HEK293 (cell line): ENCODE measurements around the gene TBCE.

ENCODE experiments used
- CTCF ChIA-PET: fragments of 350-600 bp; formaldehyde crosslinking; extraction: SDS; loops from one replicate; lab custom pipeline; 2021; ENCODE audit warnings: antibody characterized with exemption; lab: Yijun Ruan, JAX
- POLR2A ChIA-PET: fragments of 300-600 bp; formaldehyde crosslinking; extraction: SDS; loops from one replicate; lab custom pipeline; 2020; ENCODE audit warnings: antibody characterized with exemption, inconsistent platforms; lab: Yijun Ruan, JAX
- H3K27ac ChIP-seq: fragments of 200-500 bp; sonication (Bioruptor generic); 2 replicates; pipeline ENCODE4 v1.5.1; 2014; ENCODE audit warnings: low read depth, low read length, control low read depth, inconsistent platforms; ENCODE audit errors: extremely low read depth
- H3K36me3 ChIP-seq, 2 experiments: fragments of 200-500 bp in 1 of 2; sonication (Bioruptor generic) in 1 of 2; 1 replicate in 1 of 2; 2 replicates in 1 of 2; pipeline ENCODE4 v1.5.1; 2014 to 2017; ENCODE audit warnings: inconsistent platforms in 2 of 2, low read length in 2 of 2; ENCODE audit not compliant: control insufficient read depth in 2 of 2, insufficient read depth in 1 of 2
- H3K4me1 ChIP-seq: fragments of 200-500 bp; sonication (Bioruptor generic); 2 replicates; pipeline ENCODE4 v1.5.1; 2014; ENCODE audit warnings: mild to moderate bottlenecking, low read length, inconsistent platforms; ENCODE audit not compliant: control insufficient read depth, insufficient read depth
- H3K4me3 ChIP-seq: 2 replicates; pipeline ENCODE4 v1.5.1; 2011; ENCODE audit warnings: low read depth, mild to moderate bottlenecking, control low read depth, low read length, moderate library complexity
- H3K9me3 ChIP-seq: fragments of 200-500 bp; sonication (Bioruptor generic); 2 replicates; pipeline ENCODE4 v1.5.1; 2014; ENCODE audit warnings: low read depth, low read length, inconsistent platforms; ENCODE audit not compliant: control insufficient read depth, insufficient read depth
- GLI4 ChIP-seq: fragments of 450-650 bp; formaldehyde crosslinking; IDR thresholded peaks from 2 replicates; pipeline ENCODE4 v1.5.1; 2016; ENCODE audit warnings: missing biosample characterization, missing genetic modification characterization
- GLIS2 ChIP-seq: fragments of 450-650 bp; formaldehyde crosslinking; IDR thresholded peaks from 2 replicates; pipeline ENCODE4 v1.5.1; 2016; ENCODE audit warnings: missing biosample characterization, missing genetic modification characterization
- KLF9 ChIP-seq: fragments of 450-650 bp; formaldehyde crosslinking; IDR thresholded peaks from 2 replicates; pipeline ENCODE4 v1.5.1; 2016; ENCODE audit warnings: missing biosample characterization, missing genetic modification characterization, low read depth
- PRDM1 ChIP-seq: fragments of 450-650 bp; formaldehyde crosslinking; IDR thresholded peaks from 2 replicates; pipeline ENCODE4; 2016; ENCODE audit warnings: missing biosample characterization, missing genetic modification characterization
- SCRT2 ChIP-seq: fragments of 450-650 bp; formaldehyde crosslinking; IDR thresholded peaks from 2 replicates; pipeline ENCODE4 v1.5.1; 2016; ENCODE audit warnings: missing biosample characterization, missing genetic modification characterization
- SP2 ChIP-seq: fragments of 450-650 bp; formaldehyde crosslinking; IDR thresholded peaks from 2 replicates; pipeline ENCODE4 v1.5.1; 2016; ENCODE audit warnings: missing biosample characterization, missing genetic modification characterization
- SP7 ChIP-seq: fragments of 450-650 bp; formaldehyde crosslinking; IDR thresholded peaks from 2 replicates; pipeline ENCODE4 v1.5.1; 2016; ENCODE audit warnings: missing biosample characterization, missing genetic modification characterization
- TCF7L2 ChIP-seq: IDR thresholded peaks from 2 replicates; pipeline ENCODE4 v1.6.1; 2011; ENCODE audit warnings: low read depth, mild to moderate bottlenecking, inconsistent platforms, low read length, moderate library complexity, borderline replicate concordance
- YY1 ChIP-seq: fragments of 450-650 bp; formaldehyde crosslinking; IDR thresholded peaks from 2 replicates; pipeline ENCODE4 v1.5.1; 2018; ENCODE audit warnings: missing biosample characterization, missing genetic modification characterization
- ZBTB1 ChIP-seq: fragments of 450-650 bp; formaldehyde crosslinking; IDR thresholded peaks from 2 replicates; pipeline ENCODE4 v1.5.1; 2016; ENCODE audit warnings: missing biosample characterization, missing genetic modification characterization
- ZBTB20 ChIP-seq: fragments of 450-650 bp; formaldehyde crosslinking; IDR thresholded peaks from 2 replicates; pipeline ENCODE4 v1.5.1; 2016; ENCODE audit warnings: missing biosample characterization, missing genetic modification characterization
- ZBTB48 ChIP-seq: fragments of 450-650 bp; formaldehyde crosslinking; IDR thresholded peaks from 2 replicates; pipeline ENCODE4 v1.5.1; 2016; ENCODE audit warnings: missing biosample characterization, missing genetic modification characterization
- ZNF10 ChIP-seq: fragments of 450-650 bp; formaldehyde crosslinking; IDR thresholded peaks from 2 replicates; pipeline ENCODE4 v1.5.1; 2017; ENCODE audit warnings: missing biosample characterization, missing genetic modification characterization
- ZNF132 ChIP-seq: fragments of 450-650 bp; formaldehyde crosslinking; IDR thresholded peaks from 2 replicates; pipeline ENCODE4 v1.5.1; 2017; ENCODE audit warnings: missing biosample characterization, missing genetic modification characterization, borderline replicate concordance
- ZNF155 ChIP-seq: fragments of 450-650 bp; formaldehyde crosslinking; IDR thresholded peaks from 2 replicates; pipeline ENCODE4 v1.5.1; 2016; ENCODE audit warnings: missing biosample characterization, missing genetic modification characterization
- ZNF175 ChIP-seq: fragments of 450-650 bp; formaldehyde crosslinking; IDR thresholded peaks from 2 replicates; pipeline ENCODE4 v1.5.1; 2016; ENCODE audit warnings: missing biosample characterization, missing genetic modification characterization
- ZNF23 ChIP-seq: fragments of 450-650 bp; formaldehyde crosslinking; IDR thresholded peaks from 2 replicates; pipeline ENCODE4 v1.5.1; 2016; ENCODE audit warnings: missing biosample characterization, missing genetic modification characterization, borderline replicate concordance
- ZNF248 ChIP-seq: fragments of 450-650 bp; formaldehyde crosslinking; IDR thresholded peaks from 2 replicates; pipeline ENCODE4 v1.5.1; 2017; ENCODE audit warnings: missing biosample characterization, missing genetic modification characterization
- ZNF292 ChIP-seq: fragments of 450-650 bp; formaldehyde crosslinking; IDR thresholded peaks from 2 replicates; pipeline ENCODE4 v1.5.1; 2016; ENCODE audit warnings: low read depth, missing biosample characterization, missing genetic modification characterization, borderline replicate concordance
- ZNF302 ChIP-seq: fragments of 450-650 bp; formaldehyde crosslinking; IDR thresholded peaks from 2 replicates; pipeline ENCODE4 v1.5.1; 2016; ENCODE audit warnings: missing biosample characterization, missing genetic modification characterization, low read depth
- ZNF324 ChIP-seq: fragments of 450-650 bp; formaldehyde crosslinking; IDR thresholded peaks from 2 replicates; pipeline ENCODE4 v1.5.1; 2016; ENCODE audit warnings: missing biosample characterization, missing genetic modification characterization
- ZNF341 ChIP-seq: fragments of 450-650 bp; formaldehyde crosslinking; IDR thresholded peaks from 2 replicates; pipeline ENCODE4; 2016; ENCODE audit warnings: low read depth, missing biosample characterization, missing genetic modification characterization
- ZNF366 ChIP-seq: fragments of 450-650 bp; formaldehyde crosslinking; conservative IDR thresholded peaks from 2 replicates; pipeline ENCODE4 v1.5.1; 2016; ENCODE audit warnings: missing biosample characterization, missing genetic modification characterization
- ZNF37A ChIP-seq: fragments of 450-650 bp; IDR thresholded peaks from 2 replicates; pipeline ENCODE4 v1.5.1; 2018; ENCODE audit warnings: missing biosample characterization, missing genetic modification characterization
- ZNF394 ChIP-seq: fragments of 450-650 bp; formaldehyde crosslinking; IDR thresholded peaks from 2 replicates; pipeline ENCODE4 v1.5.1; 2016; ENCODE audit warnings: missing biosample characterization, missing genetic modification characterization, mild to moderate bottlenecking, moderate library complexity, borderline replicate concordance
- ZNF48 ChIP-seq: fragments of 450-650 bp; formaldehyde crosslinking; IDR thresholded peaks from 2 replicates; pipeline ENCODE4 v1.5.1; 2016; ENCODE audit warnings: missing biosample characterization, missing genetic modification characterization
- ZNF521 ChIP-seq: fragments of 450-650 bp; formaldehyde crosslinking; IDR thresholded peaks from 2 replicates; pipeline ENCODE4 v1.5.1; 2017; ENCODE audit warnings: missing biosample characterization, mild to moderate bottlenecking, missing genetic modification characterization
- ZNF529 ChIP-seq: fragments of 450-650 bp; formaldehyde crosslinking; IDR thresholded peaks from 2 replicates; pipeline ENCODE4 v1.5.1; 2017; ENCODE audit warnings: missing genetic modification characterization, missing biosample characterization; ENCODE audit not compliant: insufficient replicate concordance
- ZNF558 ChIP-seq: fragments of 450-650 bp; formaldehyde crosslinking; IDR thresholded peaks from 2 replicates; pipeline ENCODE4 v1.5.1; 2016; ENCODE audit warnings: missing biosample characterization, missing genetic modification characterization
- ZNF624 ChIP-seq: fragments of 450-650 bp; formaldehyde crosslinking; IDR thresholded peaks from 2 replicates; pipeline ENCODE4 v1.5.1; 2017; ENCODE audit warnings: missing biosample characterization, missing genetic modification characterization
- ZNF664 ChIP-seq: fragments of 450-650 bp; formaldehyde crosslinking; IDR thresholded peaks from 2 replicates; pipeline ENCODE4 v1.5.1; 2016; ENCODE audit warnings: missing biosample characterization, missing genetic modification characterization
- TF ChIP-seq, protein P1 (sequence below): fragments of 450-650 bp; formaldehyde crosslinking; IDR thresholded peaks from 2 replicates; pipeline ENCODE4 v1.5.1; 2016; ENCODE audit warnings: missing biosample characterization, missing genetic modification characterization

TBCE gene

DNA sequence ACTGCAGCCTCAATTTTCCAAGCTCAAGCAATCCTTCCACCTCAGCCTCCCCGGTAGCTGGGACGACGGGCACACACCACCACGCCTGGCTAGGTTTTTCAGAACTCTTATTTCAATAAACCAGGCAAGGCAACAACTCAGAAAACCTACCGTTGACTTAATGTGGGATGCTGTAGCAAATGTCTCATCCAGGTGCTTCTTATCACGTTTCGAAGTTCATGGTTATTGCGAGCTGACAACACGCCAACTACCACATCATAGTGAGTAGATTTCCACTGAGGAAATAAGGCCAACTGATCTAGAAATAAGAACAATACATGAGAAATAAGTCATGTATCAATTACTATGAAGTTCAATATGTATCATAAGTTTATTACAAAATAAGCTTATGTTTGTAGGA is 127.3 kb downstream of the TBCE start (continued):
- TF ChIP-seq ZNF132 (tag by site-specific recombination) (no peak), SP2 (tag by site-specific recombination) (no peak), GLIS2 (tag by site-specific recombination) (no peak)

DNA sequence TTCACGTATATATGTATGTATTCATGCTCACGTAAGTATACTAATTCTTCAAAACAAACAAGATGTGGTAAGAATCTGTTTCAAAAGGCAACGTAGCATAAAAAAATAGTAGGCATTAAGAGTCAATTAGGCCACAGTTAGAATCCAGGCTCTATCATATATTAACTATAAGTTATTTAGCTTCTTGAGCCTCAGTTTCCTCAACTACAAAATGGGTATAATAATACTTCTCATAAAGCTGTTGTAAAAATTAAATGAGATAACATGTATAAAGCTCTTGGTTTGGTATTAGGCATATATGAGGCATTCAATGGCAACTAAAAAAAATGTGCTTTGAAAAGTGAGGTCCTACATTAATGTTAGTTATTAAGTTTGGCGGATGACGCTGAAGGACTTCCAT is 127.8 kb downstream of the TBCE start:
- CTCF ChIA-PET, result interaction anchor here (0.6 to 2.5 kb wide), 3 partner anchors 10 to 368 kb away, joined by 3 to 22 read pairs (median 7); partner anchors contain the start of gene B3GALNT2
- H3K36me3 ChIP-seq, result peaks cover 39 to 48% of the 10 kb centered on the region in 2 experiments
- no peaks in the 10 kb centered on the region for H3K4me1 ChIP-seq
- H3K27ac ChIP-seq, result no peak overlapping the region
- no peaks in the 10 kb centered on the region for H3K9me3 ChIP-seq
- TF ChIP-seq SP7 (tag by site-specific recombination) (no peak), ZNF664 (0 out of 2 replicates have a peak, but pooled peaks have one; percentile 40)
- TF ChIP-seq, all 188 proteins: peak for 1
- POLR2A ChIA-PET, result interaction anchor here (0.6 to 2.9 kb wide), 2 partner anchors 10 to 42 kb away, joined by 3 to 9 read pairs; no protein-coding TSS in a partner anchor
- no peak overlapping the region for H3K4me3 ChIP-seq

DNA sequence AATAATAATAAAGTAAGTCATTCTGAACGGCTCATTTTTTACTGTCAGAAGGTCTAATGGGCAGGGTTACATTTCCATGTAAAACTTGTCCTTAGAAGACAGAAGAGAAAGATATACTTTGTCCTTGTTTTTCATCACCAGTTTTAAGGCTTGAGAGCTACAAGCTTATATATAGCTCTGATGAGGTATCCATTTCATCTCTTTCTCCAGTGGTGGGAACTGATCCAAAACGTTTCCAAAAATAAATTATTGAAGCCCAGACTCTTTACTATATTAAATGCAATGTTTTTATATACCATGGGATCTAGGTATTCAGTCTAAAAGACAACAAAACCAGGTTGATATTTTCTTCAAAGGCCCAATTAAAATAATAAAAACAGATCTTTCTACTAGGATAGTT is 128.3 kb downstream of the TBCE start:
- H3K9me3 ChIP-seq, result no peaks in the 10 kb centered on the region
- TF ChIP-seq TCF7L2 (no peak), YY1 (no peak), ZBTB48 (tag by site-specific recombination) (no peak), ZNF175 (no peak), ZNF341 (tag by site-specific recombination) (no peak), ZNF529 (tag by site-specific recombination) (no peak), ZNF394 (tag by site-specific recombination) (no peak), ZNF324 (tag by site-specific recombination) (no peak), ZNF155 (tag by site-specific recombination) (no peak), ZNF248 (tag by site-specific recombination) (no peak)
- H3K4me3 ChIP-seq, result no peak overlapping the region
- peaks cover 39 to 48% of the 10 kb centered on the region in 2 experiments for H3K36me3 ChIP-seq
- POLR2A ChIA-PET, result interaction anchor here (2.9 kb wide), 1 partner anchor 10 kb away, joined by 9 read pairs; no protein-coding TSS in a partner anchor
- no peak overlapping the region for H3K27ac ChIP-seq
- CTCF ChIA-PET, result interaction anchor here (0.6 to 2.8 kb wide), 3 partner anchors 10 to 1191 kb away, joined by 3 to 7 read pairs (median 3); no protein-coding TSS in a partner anchor
- H3K4me1 ChIP-seq, result no peaks in the 10 kb centered on the region; the same call in 1 of the 2 replicates

DNA sequence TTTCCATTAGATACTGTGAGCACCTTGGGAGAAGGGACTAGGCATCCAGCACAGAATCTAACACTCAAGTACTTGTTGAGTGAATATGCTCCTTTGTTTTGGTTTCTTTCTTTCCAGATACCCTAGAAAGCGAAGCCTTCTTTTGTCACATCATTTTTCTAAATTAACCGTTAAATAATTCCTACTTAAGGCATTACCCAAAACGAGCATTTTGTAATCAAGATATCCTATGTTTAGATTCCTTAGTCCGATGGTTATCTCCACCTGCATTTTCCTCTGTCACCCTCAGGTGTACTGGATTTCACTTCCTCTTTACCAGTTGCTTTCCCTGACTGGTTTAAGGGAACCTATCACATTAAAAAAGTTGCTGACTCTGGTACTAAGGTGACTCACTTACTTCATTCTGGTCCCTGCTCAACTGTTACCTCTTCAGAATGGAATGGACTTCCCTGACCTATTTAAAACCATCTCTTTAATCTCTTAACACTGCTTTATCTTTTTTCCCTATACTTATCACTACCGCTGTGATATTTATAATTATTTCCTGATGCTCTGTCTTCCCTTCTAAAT is 133.8 kb downstream of the TBCE start:
- Histone ChIP-seq H3K27ac (no peak overlapping the region), H3K4me3 (no peak overlapping the region), H3K4me1 (peaks cover 8% of the 10 kb centered on the region), H3K36me3 (peaks cover 0 to 4% of the 10 kb centered on the region in 2 experiments; a peak in 1 of 3 replicates), H3K9me3 (no peaks in the 10 kb centered on the region)
- ChIA-PET POLR2A (no interaction called here), CTCF (interaction anchor here (0.6 to 1.2 kb wide), 4 partner anchors 13 to 1217 kb away, joined by 3 to 5 read pairs (median 3); no protein-coding TSS in a partner anchor)
- TF ChIP-seq ZNF521 (tag by site-specific recombination) (no peak), ZBTB20 (tag by site-specific recombination) (no peak), ZNF624 (tag by site-specific recombination) (no peak), ZBTB1 (tag by site-specific recombination) (no peak), GLI4 (tag by site-specific recombination) (no peak), ZNF48 (no peak), ZNF37A (tag by site-specific recombination) (no peak), SCRT2 (tag by site-specific recombination) (peak; percentile 81), PRDM1 (tag by site-specific recombination) (peak; percentile 78), ZNF302 (tag by site-specific recombination) (no peak), ZNF292 (no peak), ZNF23 (tag by site-specific recombination) (no peak), KLF9 (tag by site-specific recombination) (no peak), ZNF10 (tag by site-specific recombination) (peak; percentile 25; the same call in 1 of the 2 replicates), ZNF366 (tag by site-specific recombination) (peak; percentile 21; the same call in 1 of the 2 replicates), ZNF558 (no peak)
- TF ChIP-seq, protein P1, sequence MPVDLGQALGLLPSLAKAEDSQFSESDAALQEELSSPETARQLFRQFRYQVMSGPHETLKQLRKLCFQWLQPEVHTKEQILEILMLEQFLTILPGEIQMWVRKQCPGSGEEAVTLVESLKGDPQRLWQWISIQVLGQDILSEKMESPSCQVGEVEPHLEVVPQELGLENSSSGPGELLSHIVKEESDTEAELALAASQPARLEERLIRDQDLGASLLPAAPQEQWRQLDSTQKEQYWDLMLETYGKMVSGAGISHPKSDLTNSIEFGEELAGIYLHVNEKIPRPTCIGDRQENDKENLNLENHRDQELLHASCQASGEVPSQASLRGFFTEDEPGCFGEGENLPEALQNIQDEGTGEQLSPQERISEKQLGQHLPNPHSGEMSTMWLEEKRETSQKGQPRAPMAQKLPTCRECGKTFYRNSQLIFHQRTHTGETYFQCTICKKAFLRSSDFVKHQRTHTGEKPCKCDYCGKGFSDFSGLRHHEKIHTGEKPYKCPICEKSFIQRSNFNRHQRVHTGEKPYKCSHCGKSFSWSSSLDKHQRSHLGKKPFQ, result no peak
